Neural cell (in vitro differentiated cells): ENCODE data around the gene AP1M1. TPM values are rescaled to one million over a fixed set of nuclear protein-coding genes. Genes with fewer than 3 reads are reported as not detected.

Experiments
- H2AFZ ChIP-seq: fragments of 200-600, 300-800 bp; sonication (generic), shearing (Covaris generic); 2 replicates; pipeline ENCODE4 v1.6.0; 2014; ENCODE audit warnings: low read depth, mild to moderate bottlenecking, antibody characterized with exemption, low read length, moderate library complexity
- H3F3A ChIP-seq: fragments of 200-600 bp; shearing (Covaris generic); 2 replicates; pipeline ENCODE4 v1.6.1; 2016; ENCODE audit warnings: mild to moderate bottlenecking, moderate library complexity, mixed read lengths, antibody characterized with exemption, low read length; ENCODE audit not compliant: insufficient read depth, poor library complexity, severe bottlenecking
- H3K27ac ChIP-seq: fragments of 200-600, 300-800 bp; sonication (generic), shearing (Covaris generic); 2 replicates; pipeline ENCODE4 v1.5.1; 2014; ENCODE audit warnings: mild to moderate bottlenecking, low read length, moderate library complexity
- H3K27me3 ChIP-seq: fragments of 300-800, 200-600 bp; sonication (generic), shearing (Covaris generic); 2 replicates; pipeline ENCODE4 v1.6.0; 2014; ENCODE audit warnings: mild to moderate bottlenecking, low read depth, low read length, moderate library complexity; ENCODE audit not compliant: insufficient read depth
- H3K36me3 ChIP-seq: fragments of 300-800, 200-600 bp; sonication (generic), shearing (Covaris generic); 2 replicates; pipeline ENCODE4 v1.5.1; 2014; ENCODE audit warnings: mild to moderate bottlenecking, antibody characterized with exemption, low read length, moderate library complexity; ENCODE audit not compliant: insufficient read depth
- H3K4me2 ChIP-seq: fragments of 300-800, 200-600 bp; sonication (generic), shearing (Covaris generic); 2 replicates; pipeline ENCODE4 v1.6.0; 2014; ENCODE audit warnings: mild to moderate bottlenecking, low read length
- H3K4me3 ChIP-seq: fragments of 300-800, 200-600 bp; sonication (generic), shearing (Covaris generic); 2 replicates; pipeline ENCODE4 v1.5.1; 2014; ENCODE audit warnings: mild to moderate bottlenecking, low read length, moderate library complexity
- H3K79me2 ChIP-seq: fragments of 200-600 bp; shearing (Covaris generic); replicated peaks from 2 replicates; pipeline ENCODE4 v1.6.0; 2014; ENCODE audit warnings: mild to moderate bottlenecking, low read length, moderate library complexity; ENCODE audit not compliant: insufficient read depth
- H3K9ac ChIP-seq: fragments of 300-800, 200-600 bp; sonication (generic), shearing (Covaris generic); 2 replicates; pipeline ENCODE4 v1.6.1; 2016; ENCODE audit warnings: mild to moderate bottlenecking, low read length, mixed read lengths
- H3K9me2 ChIP-seq: fragments of 200-600 bp; shearing (Covaris generic); 2 replicates; pipeline ENCODE4 v1.6.1; 2016; ENCODE audit warnings: mild to moderate bottlenecking, low read length, mixed read lengths; ENCODE audit not compliant: insufficient read depth
- H3K9me3 ChIP-seq: fragments of 200-600, 300-800 bp; sonication (generic), shearing (Covaris generic); 2 replicates; pipeline ENCODE4 v1.6.1; 2016; ENCODE audit warnings: mild to moderate bottlenecking, mixed run types, low read length, moderate library complexity, mixed read lengths
- H4K20me1 ChIP-seq: fragments of 200-600 bp; shearing (Covaris generic); 2 replicates; pipeline ENCODE4 v1.6.1; 2016; ENCODE audit warnings: mild to moderate bottlenecking, mixed run types; ENCODE audit not compliant: insufficient read depth
- CTCF ChIP-seq: fragments of 450-650 bp; IDR thresholded peaks from 2 replicates; pipeline ENCODE4 v1.5.1; 2014; ENCODE audit warnings: antibody characterized with exemption, mild to moderate bottlenecking, moderate library complexity; ENCODE audit not compliant: poor library complexity, severe bottlenecking
- EP300 ChIP-seq: fragments of 450-650 bp; conservative IDR thresholded peaks from 2 replicates; pipeline ENCODE4 v1.6.1; 2014; ENCODE audit warnings: antibody characterized with exemption, mild to moderate bottlenecking, moderate library complexity; ENCODE audit not compliant: poor library complexity, severe bottlenecking
- EZH2 ChIP-seq: fragments of 200-600, 300-800 bp; shearing (Covaris generic), sonication (generic); IDR thresholded peaks from 2 replicates; pipeline ENCODE4 v1.6.1; 2014; ENCODE audit warnings: antibody characterized with exemption, low read length, borderline replicate concordance, mild to moderate bottlenecking; ENCODE audit not compliant: insufficient read depth, poor library complexity, severe bottlenecking
- MXI1 ChIP-seq: fragments of 450-650 bp; conservative IDR thresholded peaks from 2 replicates; pipeline ENCODE4 v1.6.1; 2014; ENCODE audit warnings: antibody characterized with exemption, mild to moderate bottlenecking; ENCODE audit not compliant: poor library complexity, severe bottlenecking
- POLR2AphosphoS5 ChIP-seq: IDR thresholded peaks from 2 replicates; pipeline ENCODE4 v1.6.1; 2012
- RAD21 ChIP-seq: fragments of 450-650 bp; conservative IDR thresholded peaks from 2 replicates; pipeline ENCODE4 v1.6.1; 2014; ENCODE audit warnings: antibody characterized with exemption, mild to moderate bottlenecking, moderate library complexity
- SMC3 ChIP-seq: fragments of 450-650 bp; conservative IDR thresholded peaks from 2 replicates; pipeline ENCODE4 v1.6.1; 2014; ENCODE audit warnings: antibody characterized with exemption, mild to moderate bottlenecking, moderate library complexity; ENCODE audit not compliant: poor library complexity
- TAF1 ChIP-seq: IDR thresholded peaks from 2 replicates; pipeline ENCODE4 v1.6.1; 2012; ENCODE audit warnings: low read depth
- polyA plus RNA-seq: library from polyadenylated mRNA; depleted of rRNA; stranded (reverse); fragments of >200 nt; gene quantifications from 2 replicates; pipeline ENCODE4 v1.2.3, GENCODE V29; 2014
- TF ChIP-seq, protein P1 (sequence below): IDR thresholded peaks from 2 replicates; pipeline ENCODE4 v1.6.1; 2012; ENCODE audit warnings: borderline replicate concordance

The AP1M1 gene
- polyA plus RNA-seq, 1 donor from 2014 or later = 81.4 TPM

DNA sequence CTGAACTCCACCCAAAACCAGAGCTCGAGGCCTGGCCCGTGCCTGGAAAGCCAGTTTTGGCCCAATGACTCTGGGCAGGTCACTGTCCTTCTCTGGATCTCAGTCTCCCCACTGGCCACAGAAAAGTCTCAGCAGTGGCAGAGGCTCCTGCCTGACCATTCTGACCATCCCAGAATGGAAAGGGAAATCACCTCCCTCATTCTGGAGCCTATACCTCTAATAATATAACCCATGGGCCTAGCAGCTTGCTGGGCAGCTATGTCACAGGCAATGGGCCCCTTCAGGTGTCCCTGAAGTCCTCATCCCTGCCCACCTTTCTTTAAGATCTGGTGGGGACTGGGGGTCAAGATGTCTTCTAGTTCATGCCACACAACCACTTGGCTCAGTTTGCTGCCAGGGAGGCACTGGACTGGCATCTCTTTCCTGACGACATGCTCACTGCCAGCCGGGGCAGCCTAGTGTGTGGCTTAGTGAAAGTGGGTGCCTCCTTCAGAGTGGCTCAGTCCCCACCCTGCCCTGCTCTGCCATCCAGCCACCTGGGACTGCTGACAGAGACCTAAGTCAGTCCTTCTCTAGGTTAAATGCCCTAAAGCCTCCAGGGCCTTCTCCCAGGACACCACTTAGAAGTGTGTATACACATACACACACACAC, 62.6 kb downstream of the AP1M1 start:
- Histone ChIP-seq H3K79me2 (no peaks in the 10 kb centered on the region), H3K27me3 (no peaks in the 10 kb centered on the region), H3F3A (no peaks in the 10 kb centered on the region), H3K4me2 (no peak overlapping the region), H3K9me3 (no peaks in the 10 kb centered on the region), H3K9ac (no peak overlapping the region), H3K36me3 (no peaks in the 10 kb centered on the region), H4K20me1 (no peaks in the 10 kb centered on the region), H3K4me3 (no peak overlapping the region), H2AFZ (no peak overlapping the region), H3K9me2 (no peaks in the 10 kb centered on the region), H3K27ac (no peak overlapping the region)
- no peak for TF ChIP-seq EZH2

DNA sequence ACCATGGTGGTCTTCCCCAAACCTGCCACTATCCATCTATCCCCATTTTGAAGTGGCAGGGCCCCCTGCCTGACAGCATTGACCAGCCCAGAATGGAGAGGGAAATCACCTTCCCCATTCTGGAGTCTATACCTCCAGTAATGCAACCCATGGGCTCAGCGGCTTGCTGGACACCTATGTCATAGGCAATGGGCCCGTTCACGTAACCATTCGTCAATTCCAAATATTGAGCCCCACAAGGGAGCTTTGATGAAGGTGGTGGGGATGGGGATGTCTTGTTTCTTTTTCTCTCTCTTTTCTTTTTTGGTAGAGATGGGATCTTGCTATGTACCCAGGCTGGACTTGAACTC, 63.1 kb downstream of the AP1M1 start:
- Histone ChIP-seq H3K27me3 (no peaks in the 10 kb centered on the region), H3K4me2 (no peak overlapping the region), H3F3A (no peaks in the 10 kb centered on the region), H3K36me3 (no peaks in the 10 kb centered on the region), H3K9me3 (no peaks in the 10 kb centered on the region), H3K4me3 (no peak overlapping the region), H4K20me1 (no peaks in the 10 kb centered on the region), H3K27ac (no peak overlapping the region), H3K79me2 (no peaks in the 10 kb centered on the region), H2AFZ (no peak overlapping the region), H3K9ac (no peak overlapping the region), H3K9me2 (no peaks in the 10 kb centered on the region)
- TF ChIP-seq CTCF = no peak
- no peak for TF ChIP-seq RAD21
- TF ChIP-seq MXI1 = no peak
- TF ChIP-seq EP300 = no peak
- no peak for TF ChIP-seq POLR2AphosphoS5
- TF ChIP-seq SMC3 = no peak
- TF ChIP-seq EZH2 = no peak
- TF ChIP-seq TAF1 = no peak
- TF ChIP-seq, protein P1, sequence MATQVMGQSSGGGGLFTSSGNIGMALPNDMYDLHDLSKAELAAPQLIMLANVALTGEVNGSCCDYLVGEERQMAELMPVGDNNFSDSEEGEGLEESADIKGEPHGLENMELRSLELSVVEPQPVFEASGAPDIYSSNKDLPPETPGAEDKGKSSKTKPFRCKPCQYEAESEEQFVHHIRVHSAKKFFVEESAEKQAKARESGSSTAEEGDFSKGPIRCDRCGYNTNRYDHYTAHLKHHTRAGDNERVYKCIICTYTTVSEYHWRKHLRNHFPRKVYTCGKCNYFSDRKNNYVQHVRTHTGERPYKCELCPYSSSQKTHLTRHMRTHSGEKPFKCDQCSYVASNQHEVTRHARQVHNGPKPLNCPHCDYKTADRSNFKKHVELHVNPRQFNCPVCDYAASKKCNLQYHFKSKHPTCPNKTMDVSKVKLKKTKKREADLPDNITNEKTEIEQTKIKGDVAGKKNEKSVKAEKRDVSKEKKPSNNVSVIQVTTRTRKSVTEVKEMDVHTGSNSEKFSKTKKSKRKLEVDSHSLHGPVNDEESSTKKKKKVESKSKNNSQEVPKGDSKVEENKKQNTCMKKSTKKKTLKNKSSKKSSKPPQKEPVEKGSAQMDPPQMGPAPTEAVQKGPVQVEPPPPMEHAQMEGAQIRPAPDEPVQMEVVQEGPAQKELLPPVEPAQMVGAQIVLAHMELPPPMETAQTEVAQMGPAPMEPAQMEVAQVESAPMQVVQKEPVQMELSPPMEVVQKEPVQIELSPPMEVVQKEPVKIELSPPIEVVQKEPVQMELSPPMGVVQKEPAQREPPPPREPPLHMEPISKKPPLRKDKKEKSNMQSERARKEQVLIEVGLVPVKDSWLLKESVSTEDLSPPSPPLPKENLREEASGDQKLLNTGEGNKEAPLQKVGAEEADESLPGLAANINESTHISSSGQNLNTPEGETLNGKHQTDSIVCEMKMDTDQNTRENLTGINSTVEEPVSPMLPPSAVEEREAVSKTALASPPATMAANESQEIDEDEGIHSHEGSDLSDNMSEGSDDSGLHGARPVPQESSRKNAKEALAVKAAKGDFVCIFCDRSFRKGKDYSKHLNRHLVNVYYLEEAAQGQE = no peak
